GM12878 (cell line): ENCODE results near the gene EDNRB. TPM values are rescaled to one million over a fixed set of nuclear protein-coding genes. Genes with fewer than 3 reads are reported as not detected.

Source experiments
- BACH1 ChIP-seq: fragments of 450-650 bp; IDR thresholded peaks from 2 replicates; pipeline ENCODE4 v1.6.1; 2017; ENCODE audit warnings: mild to moderate bottlenecking, borderline replicate concordance
- BHLHE40 ChIP-seq, 2 experiments: fragments of 450-650 bp in 1 of 2; IDR thresholded peaks; 2 replicates each; pipeline ENCODE4 v1.6.1; 2011 to 2017; ENCODE audit warnings: low read depth in 2 of 2, borderline replicate concordance in 1 of 2, improper control_type of control experiment in 1 of 2, low read length in 1 of 2, mild to moderate bottlenecking in 1 of 2
- CHD1 ChIP-seq: IDR thresholded peaks from 2 replicates; pipeline ENCODE4 v1.6.1; 2012; ENCODE audit warnings: low read depth, low read length, improper control_type of control experiment
- CREB1 ChIP-seq: IDR thresholded peaks from 2 replicates; pipeline ENCODE4 v1.6.1; 2012; ENCODE audit warnings: low read depth, mild to moderate bottlenecking, inconsistent platforms
- IKZF2 ChIP-seq, 2 experiments: fragments of 450-650 bp; IDR thresholded peaks; 2 replicates each; pipeline ENCODE4 v1.6.1; 2017; ENCODE audit warnings: mild to moderate bottlenecking in 2 of 2, moderate library complexity in 2 of 2
- JUNB ChIP-seq: IDR thresholded peaks from 2 replicates; pipeline ENCODE4 v1.6.1; 2016; ENCODE audit warnings: antibody characterized with exemption, mild to moderate bottlenecking
- JUND ChIP-seq: IDR thresholded peaks from 2 replicates; pipeline ENCODE4 v1.6.1; 2012; ENCODE audit warnings: low read depth, mild to moderate bottlenecking, low read length, improper control_type of control experiment, moderate library complexity
- MEF2A ChIP-seq: IDR thresholded peaks from 2 replicates; pipeline ENCODE4 v1.6.1; 2011; ENCODE audit warnings: low read depth, mild to moderate bottlenecking, low read length, moderate library complexity; ENCODE audit not compliant: insufficient read depth
- MTA2 ChIP-seq: fragments of 450-650 bp; IDR thresholded peaks from 2 replicates; pipeline ENCODE4 v1.6.1; 2016; ENCODE audit warnings: low read depth, mild to moderate bottlenecking, moderate library complexity
- MTA3 ChIP-seq: IDR thresholded peaks from 2 replicates; pipeline ENCODE4 v1.6.1; 2012; ENCODE audit warnings: low read length, inconsistent platforms, borderline replicate concordance
- NBN ChIP-seq: fragments of 450-650 bp; IDR thresholded peaks from 2 replicates; pipeline ENCODE4 v1.6.1; 2016
- NRF1 ChIP-seq: conservative IDR thresholded peaks from 2 replicates; pipeline ENCODE4 v1.6.1; 2011; ENCODE audit warnings: mild to moderate bottlenecking, low read depth, low read length, improper control_type of control experiment
- PML ChIP-seq: IDR thresholded peaks from 2 replicates; pipeline ENCODE4 v1.6.1; 2012; ENCODE audit warnings: low read length, inconsistent platforms
- POU2F2 ChIP-seq: IDR thresholded peaks from 3 replicates; pipeline ENCODE4 v1.6.1; 2011; ENCODE audit warnings: low read depth, mild to moderate bottlenecking, low read length, borderline replicate concordance
- RAD21 ChIP-seq: IDR thresholded peaks from 2 replicates; pipeline ENCODE4 v1.6.1; 2011; ENCODE audit warnings: mild to moderate bottlenecking, low read depth, low read length, moderate library complexity; ENCODE audit not compliant: insufficient read depth
- SMAD1 ChIP-seq: fragments of 450-650 bp; IDR thresholded peaks from 2 replicates; pipeline ENCODE4 v1.6.1; 2018; ENCODE audit warnings: mild to moderate bottlenecking, low read depth; ENCODE audit not compliant: partially characterized antibody
- STAT3 ChIP-seq: IDR thresholded peaks from 2 replicates; pipeline ENCODE4 v1.6.1; 2011; ENCODE audit warnings: low read depth, low read length, improper control_type of control experiment
- TCF7 ChIP-seq: IDR thresholded peaks from 2 replicates; pipeline ENCODE4 v1.6.1; 2014; ENCODE audit warnings: antibody characterized with exemption, borderline replicate concordance
- ZNF207 ChIP-seq: fragments of 450-650 bp; IDR thresholded peaks from 2 replicates; pipeline ENCODE4 v1.6.1; 2014; ENCODE audit warnings: antibody characterized with exemption, mild to moderate bottlenecking, borderline replicate concordance
- polyA plus RNA-seq, 11 experiments: library from polyadenylated mRNA; depleted of rRNA in 4 of 11; unstranded in 6 of 11; stranded (reverse) in 5 of 11; fragments of >200 nt; fragmentation: Nextera tagmentation in 4 of 11; fragmentation: Illumina TruSeq in 1 of 11; extraction: Ambion mirVana in 4 of 11; extraction: Trizol in 1 of 11; gene quantifications; 1 replicate in 1 of 11; 2 replicates in 10 of 11; pipeline versions ENCODE4 v1.2.1 to v1.2.3, GENCODE V29; 2011 to 2016; ENCODE audit warnings: inconsistent platforms in 2 of 11, missing spikeins in 2 of 11, low read depth in 1 of 11
- total RNA-seq, 4 experiments: library from RNA; depleted of rRNA in 3 of 4; stranded (reverse); fragments of >200 nt in 3 of 4; fragmentation: Illumina TruSeq in 1 of 4; extraction: Trizol in 1 of 4; gene quantifications; 2 replicates each; pipeline versions ENCODE4 v1.2.1 to v1.2.3, GENCODE V29; 2013 to 2021
- TF ChIP-seq, protein P1 (sequence below): IDR thresholded peaks from 2 replicates; pipeline ENCODE4 v1.6.1; 2011; ENCODE audit warnings: borderline replicate concordance, low read depth, mild to moderate bottlenecking, moderate library complexity, low read length; ENCODE audit not compliant: insufficient read depth, poor library complexity, severe bottlenecking
- TF ChIP-seq, protein P2 (sequence below): fragments of 150-350 bp; IDR thresholded peaks from 2 replicates; pipeline ENCODE4 v1.6.1; 2016; ENCODE audit warnings: low read depth, low read length
- TF ChIP-seq, protein P3 (sequence below): IDR thresholded peaks from 2 replicates; pipeline ENCODE4 v1.6.1; 2012; ENCODE audit warnings: low read depth, low read length, improper control_type of control experiment
- TF ChIP-seq, protein P4 (sequence below): IDR thresholded peaks from 2 replicates; pipeline ENCODE4 v1.6.1; 2011; ENCODE audit warnings: low read depth, low read length, improper control_type of control experiment, borderline replicate concordance
- TF ChIP-seq, protein P5 (sequence below): fragments of 450-650 bp; IDR thresholded peaks from 2 replicates; pipeline ENCODE4 v1.6.1; 2018; ENCODE audit warnings: borderline replicate concordance, mild to moderate bottlenecking; ENCODE audit not compliant: partially characterized antibody

The EDNRB gene
- total and polyA plus RNA-seq, 10 of the 15 experiments (the other 5 are each of a cell fraction or from before 2014, with no cell fraction given): not detected

DNA sequence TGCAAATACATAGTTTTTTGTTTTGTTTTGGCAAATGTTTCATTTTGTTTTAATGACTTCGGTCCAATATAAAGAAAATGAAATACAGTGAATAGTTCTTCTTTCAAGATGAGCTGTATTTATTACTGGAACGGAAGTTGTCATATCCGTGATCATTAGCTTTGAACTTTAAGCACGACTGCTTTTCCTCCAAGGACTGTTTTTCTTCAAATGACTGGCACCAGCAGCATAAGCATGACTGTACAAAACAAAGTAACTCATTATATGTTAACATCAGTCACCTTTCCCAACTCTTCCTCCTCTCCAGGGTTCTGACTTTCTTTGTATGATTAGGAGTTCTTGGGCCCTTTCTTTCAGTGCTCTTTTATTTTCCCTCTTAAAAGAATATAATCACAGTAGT lies 20.5 kb downstream of the EDNRB start (continued):
- TF ChIP-seq, protein P1, sequence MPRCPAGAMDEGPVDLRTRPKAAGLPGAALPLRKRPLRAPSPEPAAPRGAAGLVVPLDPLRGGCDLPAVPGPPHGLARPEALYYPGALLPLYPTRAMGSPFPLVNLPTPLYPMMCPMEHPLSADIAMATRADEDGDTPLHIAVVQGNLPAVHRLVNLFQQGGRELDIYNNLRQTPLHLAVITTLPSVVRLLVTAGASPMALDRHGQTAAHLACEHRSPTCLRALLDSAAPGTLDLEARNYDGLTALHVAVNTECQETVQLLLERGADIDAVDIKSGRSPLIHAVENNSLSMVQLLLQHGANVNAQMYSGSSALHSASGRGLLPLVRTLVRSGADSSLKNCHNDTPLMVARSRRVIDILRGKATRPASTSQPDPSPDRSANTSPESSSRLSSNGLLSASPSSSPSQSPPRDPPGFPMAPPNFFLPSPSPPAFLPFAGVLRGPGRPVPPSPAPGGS: no peak
- no peak for TF ChIP-seq NRF1
- TF ChIP-seq, protein P2, sequence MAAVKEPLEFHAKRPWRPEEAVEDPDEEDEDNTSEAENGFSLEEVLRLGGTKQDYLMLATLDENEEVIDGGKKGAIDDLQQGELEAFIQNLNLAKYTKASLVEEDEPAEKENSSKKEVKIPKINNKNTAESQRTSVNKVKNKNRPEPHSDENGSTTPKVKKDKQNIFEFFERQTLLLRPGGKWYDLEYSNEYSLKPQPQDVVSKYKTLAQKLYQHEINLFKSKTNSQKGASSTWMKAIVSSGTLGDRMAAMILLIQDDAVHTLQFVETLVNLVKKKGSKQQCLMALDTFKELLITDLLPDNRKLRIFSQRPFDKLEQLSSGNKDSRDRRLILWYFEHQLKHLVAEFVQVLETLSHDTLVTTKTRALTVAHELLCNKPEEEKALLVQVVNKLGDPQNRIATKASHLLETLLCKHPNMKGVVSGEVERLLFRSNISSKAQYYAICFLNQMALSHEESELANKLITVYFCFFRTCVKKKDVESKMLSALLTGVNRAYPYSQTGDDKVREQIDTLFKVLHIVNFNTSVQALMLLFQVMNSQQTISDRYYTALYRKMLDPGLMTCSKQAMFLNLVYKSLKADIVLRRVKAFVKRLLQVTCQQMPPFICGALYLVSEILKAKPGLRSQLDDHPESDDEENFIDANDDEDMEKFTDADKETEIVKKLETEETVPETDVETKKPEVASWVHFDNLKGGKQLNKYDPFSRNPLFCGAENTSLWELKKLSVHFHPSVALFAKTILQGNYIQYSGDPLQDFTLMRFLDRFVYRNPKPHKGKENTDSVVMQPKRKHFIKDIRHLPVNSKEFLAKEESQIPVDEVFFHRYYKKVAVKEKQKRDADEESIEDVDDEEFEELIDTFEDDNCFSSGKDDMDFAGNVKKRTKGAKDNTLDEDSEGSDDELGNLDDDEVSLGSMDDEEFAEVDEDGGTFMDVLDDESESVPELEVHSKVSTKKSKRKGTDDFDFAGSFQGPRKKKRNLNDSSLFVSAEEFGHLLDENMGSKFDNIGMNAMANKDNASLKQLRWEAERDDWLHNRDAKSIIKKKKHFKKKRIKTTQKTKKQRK: no peak
- TF ChIP-seq BHLHE40 (IDR thresholded peaks at IDR 0.05; ENCODE audit: borderline replicate concordance in 1 of 2, low read depth in 2 of 2, low read length in 1 of 2): peak; percentile 54 to 65; a peak in 2 of 4 replicates
- peak; percentile 63; the same call in 1 of the 2 replicates for TF ChIP-seq JUND
- no peak for TF ChIP-seq ZNF207
- peak; percentile 13; the same call in 1 of the 2 replicates for TF ChIP-seq RAD21
- TF ChIP-seq, protein P3, sequence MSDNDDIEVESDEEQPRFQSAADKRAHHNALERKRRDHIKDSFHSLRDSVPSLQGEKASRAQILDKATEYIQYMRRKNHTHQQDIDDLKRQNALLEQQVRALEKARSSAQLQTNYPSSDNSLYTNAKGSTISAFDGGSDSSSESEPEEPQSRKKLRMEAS: no peak
- peak; percentile 78 for TF ChIP-seq CREB1
- TF ChIP-seq NBN: no peak
- TF ChIP-seq PML: peak; percentile 48; the same call in 1 of the 2 replicates
- TF ChIP-seq MEF2A: peak; percentile 82
- TF ChIP-seq, protein P4, sequence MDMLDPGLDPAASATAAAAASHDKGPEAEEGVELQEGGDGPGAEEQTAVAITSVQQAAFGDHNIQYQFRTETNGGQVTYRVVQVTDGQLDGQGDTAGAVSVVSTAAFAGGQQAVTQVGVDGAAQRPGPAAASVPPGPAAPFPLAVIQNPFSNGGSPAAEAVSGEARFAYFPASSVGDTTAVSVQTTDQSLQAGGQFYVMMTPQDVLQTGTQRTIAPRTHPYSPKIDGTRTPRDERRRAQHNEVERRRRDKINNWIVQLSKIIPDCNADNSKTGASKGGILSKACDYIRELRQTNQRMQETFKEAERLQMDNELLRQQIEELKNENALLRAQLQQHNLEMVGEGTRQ: no peak
- TF ChIP-seq BACH1: peak; percentile 48; the same call in 1 of the 2 replicates
- TF ChIP-seq IKZF2 (IDR thresholded peaks at IDR 0.05): peak; percentile 89 to 90
- peak; percentile 95 for TF ChIP-seq MTA2
- TF ChIP-seq CHD1: no peak
- TF ChIP-seq JUNB: peak; percentile 96
- TF ChIP-seq SMAD1: no peak
- TF ChIP-seq TCF7: peak; percentile 96
- peak; percentile 68; the same call in 1 of the 2 replicates for TF ChIP-seq MTA3
- TF ChIP-seq POU2F2: peak; percentile 74; the same call in 1 of the 3 replicates
- TF ChIP-seq STAT3: no peak
- TF ChIP-seq, protein P5, sequence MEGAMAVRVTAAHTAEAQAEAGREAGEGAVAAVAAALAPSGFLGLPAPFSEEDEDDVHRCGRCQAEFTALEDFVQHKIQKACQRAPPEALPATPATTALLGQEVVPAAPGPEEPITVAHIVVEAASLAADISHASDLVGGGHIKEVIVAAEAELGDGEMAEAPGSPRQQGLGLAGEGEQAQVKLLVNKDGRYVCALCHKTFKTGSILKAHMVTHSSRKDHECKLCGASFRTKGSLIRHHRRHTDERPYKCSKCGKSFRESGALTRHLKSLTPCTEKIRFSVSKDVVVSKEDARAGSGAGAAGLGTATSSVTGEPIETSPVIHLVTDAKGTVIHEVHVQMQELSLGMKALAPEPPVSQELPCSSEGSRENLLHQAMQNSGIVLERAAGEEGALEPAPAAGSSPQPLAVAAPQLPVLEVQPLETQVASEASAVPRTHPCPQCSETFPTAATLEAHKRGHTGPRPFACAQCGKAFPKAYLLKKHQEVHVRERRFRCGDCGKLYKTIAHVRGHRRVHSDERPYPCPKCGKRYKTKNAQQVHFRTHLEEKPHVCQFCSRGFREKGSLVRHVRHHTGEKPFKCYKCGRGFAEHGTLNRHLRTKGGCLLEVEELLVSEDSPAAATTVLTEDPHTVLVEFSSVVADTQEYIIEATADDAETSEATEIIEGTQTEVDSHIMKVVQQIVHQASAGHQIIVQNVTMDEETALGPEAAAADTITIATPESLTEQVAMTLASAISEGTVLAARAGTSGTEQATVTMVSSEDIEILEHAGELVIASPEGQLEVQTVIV: no peak
